22Rv1 (cell line): ENCODE measurements around the gene LIPM.

Experiments
- H3K27ac ChIP-seq: fragments of 450-650 bp; 2 replicates; pipeline ENCODE4 v1.5.1; 2017
- CTCF ChIP-seq: fragments of 450-650 bp; IDR thresholded peaks from 2 replicates; pipeline ENCODE4 v1.5.1; 2017; ENCODE audit warnings: mild to moderate bottlenecking
- ZFX ChIP-seq: fragments of 450-650 bp; IDR thresholded peaks from 2 replicates; pipeline ENCODE4 v1.6.1; 2017; ENCODE audit warnings: antibody characterized with exemption, borderline replicate concordance

The LIPM gene

GRCh38 chr10:88802523-88803285 lies at the start of gene LIPM:
Gene LIPM (plus strand): TSS chr10:88802730. CDS start chr10:88802897, 167 bp downstream.
- no peak within 1 kb of the TSS for H3K27ac ChIP-seq
- TF ChIP-seq ZFX (no peak), CTCF (no peak)

GRCh38 chr10:88754287-88754686 lies 48.2 kb upstream of the LIPM start:
- no peak overlapping the region for H3K27ac ChIP-seq

GRCh38 chr10:88755753-88756152 lies 46.8 kb upstream of the LIPM start:
- no peak for TF ChIP-seq ZFX
- no peak for TF ChIP-seq CTCF
- no peak overlapping the region for H3K27ac ChIP-seq

More at GRCh38 chr10:88754287-88754686, 48.2 kb upstream of the LIPM start:
- TF ChIP-seq ZFX = no peak
- TF ChIP-seq CTCF = no peak

- no peak for TF ChIP-seq CTCF
- no peak for TF ChIP-seq ZFX
- no peak overlapping the region for H3K27ac ChIP-seq
These were observed 45.9 kb upstream of the LIPM start for GRCh38 chr10:88756660-88757059.

- no peak for TF ChIP-seq CTCF
- no peak for TF ChIP-seq ZFX
- H3K27ac ChIP-seq = no peak within 1 kb of the TSS
These were observed 43.0 kb upstream of the LIPM start, which contains the start of gene LIPN for GRCh38 chr10:88759366-88760101. Gene LIPN (plus strand): TSS chr10:88760020. CDS start chr10:88761406, 1,386 bp downstream.

- no peak overlapping the region for H3K27ac ChIP-seq
- no peak for TF ChIP-seq CTCF
- no peak for TF ChIP-seq ZFX
These were observed 39.6 kb upstream of the LIPM start for GRCh38 chr10:88762906-88763305.

- no peak for TF ChIP-seq ZFX
- TF ChIP-seq CTCF = no peak
- no peak overlapping the region for H3K27ac ChIP-seq
These were observed 39.1 kb upstream of the LIPM start for GRCh38 chr10:88763441-88763840.
